Stimulated activated CD8-positive, alpha-beta memory T cell treated with anti-CD3 and anti-CD28 coated beads, Interleukin-7, amount 100 ng/mL, for 48 hours (primary cell): ENCODE measurements around the gene PDZRN4.

Experiments
- DNase-seq, 2 donors: peaks; one replicate each; pipeline ENCODE4 v3.0.0-alpha.2; 2020; ENCODE audit warnings: low read depth in 1 of 2; ENCODE audit errors: extremely low read depth in 1 of 2

The PDZRN4 gene

DNA sequence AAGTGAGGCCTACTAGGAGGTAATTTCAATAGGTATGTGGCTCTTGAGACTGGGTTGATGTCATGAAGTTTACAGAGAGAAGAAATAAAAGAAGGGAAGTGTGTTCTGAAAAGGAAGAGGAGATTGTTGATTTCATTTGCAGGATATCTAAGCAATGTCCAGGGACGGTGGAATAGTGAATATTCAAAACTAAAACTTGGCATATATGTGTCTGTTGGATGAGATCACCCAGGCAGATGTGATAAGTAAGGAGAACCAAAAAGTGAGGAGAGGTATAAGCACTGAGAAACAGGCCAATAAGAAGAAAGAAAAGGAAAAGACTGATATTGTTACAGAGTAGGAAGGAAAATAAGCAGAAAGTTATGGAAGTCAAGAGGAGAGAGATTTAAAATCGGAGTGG lies 255.6 kb downstream of the PDZRN4 start:
- DNase-seq: no peak

DNA sequence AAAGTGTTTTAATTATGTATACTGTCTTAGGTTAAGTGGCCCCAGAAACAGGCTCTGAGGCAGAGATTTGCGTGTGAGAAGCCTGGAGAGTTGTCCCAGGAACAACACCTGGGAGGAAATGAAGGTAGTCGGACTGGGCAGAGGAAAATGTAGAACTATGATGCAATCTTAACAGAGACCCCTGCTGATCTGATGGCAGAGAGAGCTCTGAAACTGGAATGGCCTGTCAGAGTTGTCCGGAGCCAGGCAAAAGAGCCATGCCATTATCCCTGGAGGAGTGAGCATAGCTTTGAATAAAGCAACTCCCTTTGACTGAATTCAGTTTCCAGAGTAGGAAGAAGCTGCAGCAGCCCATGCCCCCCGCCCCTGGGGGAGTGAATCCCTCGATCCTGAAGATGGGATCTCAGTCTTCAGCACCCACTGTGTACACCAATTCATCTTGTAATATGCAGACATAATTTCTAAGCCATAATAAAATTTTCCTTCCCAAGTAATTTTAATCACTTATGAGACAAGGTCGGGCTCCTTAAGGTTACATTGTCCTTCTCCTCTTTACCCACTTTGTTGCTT lies 264.8 kb downstream of the PDZRN4 start:
- DNase-seq: no peak

DNA sequence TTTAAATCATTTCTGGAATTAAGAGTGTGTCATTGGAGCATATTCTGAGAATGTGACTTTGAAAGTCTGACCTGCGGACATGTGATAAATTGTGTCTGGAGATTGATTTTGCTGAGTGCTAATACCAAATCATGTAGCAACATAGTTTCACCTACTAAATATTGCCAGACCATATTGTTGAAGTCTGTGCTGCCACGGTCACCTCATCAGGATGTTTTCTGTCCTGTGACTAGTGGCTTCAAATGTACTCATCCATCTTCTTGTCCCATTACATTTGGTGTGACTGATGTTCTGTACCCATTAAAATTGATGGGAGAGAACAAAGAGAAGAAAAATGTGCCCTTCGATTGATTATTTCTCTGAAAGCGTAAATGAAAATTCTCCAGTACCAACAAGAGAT lies 265.3 kb downstream of the PDZRN4 start:
- no peak for DNase-seq

DNA sequence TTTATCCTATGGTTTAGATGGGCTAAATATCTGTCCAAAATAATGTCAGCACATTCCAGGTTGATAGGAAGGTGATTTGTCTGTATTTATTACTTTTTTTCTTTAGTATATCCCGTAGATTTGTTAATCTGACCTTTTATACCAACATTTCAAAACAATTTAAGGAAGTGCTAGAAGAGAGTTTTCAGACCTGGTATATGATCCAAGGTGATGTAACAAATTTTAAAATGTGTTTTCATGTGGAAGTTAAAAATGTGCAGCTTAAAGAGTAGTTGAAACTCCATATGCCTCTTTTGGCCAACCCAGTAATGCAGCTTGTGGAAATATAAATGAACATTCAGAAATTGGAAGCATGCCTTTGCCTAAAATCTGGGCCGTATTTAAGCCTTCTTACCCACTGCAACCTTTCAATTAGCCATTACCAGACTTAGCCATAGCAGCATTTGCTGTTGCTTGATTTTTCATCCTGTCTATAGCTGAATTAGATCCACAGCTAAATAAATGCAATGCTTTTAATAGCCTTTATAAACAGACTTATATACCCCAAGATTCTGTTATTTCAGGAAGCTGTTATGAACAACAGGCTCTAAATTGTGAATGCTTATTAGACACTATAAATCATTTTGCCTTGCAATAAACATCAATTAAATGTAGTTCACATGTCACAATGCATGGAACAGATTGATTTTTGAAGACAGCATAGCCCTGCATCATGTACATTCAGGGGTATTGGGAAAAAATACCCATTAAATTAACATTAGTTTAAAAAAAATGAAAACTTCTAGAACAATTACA lies 271.2 kb downstream of the PDZRN4 start:
- DNase-seq: no peak

DNA sequence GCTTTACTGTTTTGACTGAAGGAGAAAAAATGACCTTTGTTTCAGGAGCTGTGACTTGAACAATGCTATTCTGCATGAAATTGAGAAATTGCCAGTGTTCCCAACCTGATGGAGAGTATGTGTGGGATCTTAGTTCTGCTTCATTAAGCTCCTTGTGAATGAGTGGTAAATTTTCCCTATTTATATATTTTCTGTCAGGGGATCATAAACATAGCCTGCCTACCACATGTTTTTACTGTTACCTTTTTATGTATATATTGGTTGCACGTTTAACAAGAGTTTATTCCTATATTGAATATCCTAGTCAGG lies 271.7 kb downstream of the PDZRN4 start:
- no peak for DNase-seq

DNA sequence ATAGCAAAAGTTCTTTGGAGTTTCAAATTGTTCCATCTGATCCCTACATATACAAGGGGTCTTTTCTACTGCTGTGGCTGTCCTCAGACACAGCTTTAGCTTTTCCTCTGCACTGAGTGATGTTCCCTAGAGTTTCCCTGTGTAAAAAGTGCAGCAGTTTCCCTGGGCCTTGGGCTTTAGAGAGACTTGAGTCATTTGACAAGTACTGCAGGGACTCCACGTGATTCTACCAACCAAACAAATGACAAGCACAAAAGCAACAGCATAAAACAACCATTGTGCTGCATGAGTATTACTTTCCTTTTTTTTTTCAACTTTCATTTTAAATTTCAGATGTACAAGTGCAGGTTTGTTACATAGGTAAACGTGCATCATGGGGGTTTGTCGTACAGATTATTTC lies 272.8 kb downstream of the PDZRN4 start:
- DNase-seq: no peak

DNA sequence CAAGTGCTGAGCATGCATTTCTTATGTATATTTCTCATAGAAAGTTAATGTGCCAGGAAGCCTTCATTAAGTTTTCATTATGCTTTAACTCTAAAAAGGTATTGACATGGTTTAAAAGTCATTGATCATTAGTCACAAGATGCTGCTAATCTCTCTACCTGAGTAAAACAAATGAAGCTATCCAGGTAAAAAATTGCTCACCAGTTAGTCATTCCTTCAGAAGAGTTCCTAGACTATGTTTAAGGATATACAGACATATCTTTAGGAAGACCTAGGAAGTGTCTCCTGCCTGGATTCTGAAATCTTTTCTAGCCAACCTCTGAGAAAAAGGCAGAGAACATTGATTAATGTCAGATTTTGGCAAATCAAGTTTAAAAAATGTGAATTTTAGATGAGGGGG lies 274.2 kb downstream of the PDZRN4 start:
- no peak for DNase-seq

DNA sequence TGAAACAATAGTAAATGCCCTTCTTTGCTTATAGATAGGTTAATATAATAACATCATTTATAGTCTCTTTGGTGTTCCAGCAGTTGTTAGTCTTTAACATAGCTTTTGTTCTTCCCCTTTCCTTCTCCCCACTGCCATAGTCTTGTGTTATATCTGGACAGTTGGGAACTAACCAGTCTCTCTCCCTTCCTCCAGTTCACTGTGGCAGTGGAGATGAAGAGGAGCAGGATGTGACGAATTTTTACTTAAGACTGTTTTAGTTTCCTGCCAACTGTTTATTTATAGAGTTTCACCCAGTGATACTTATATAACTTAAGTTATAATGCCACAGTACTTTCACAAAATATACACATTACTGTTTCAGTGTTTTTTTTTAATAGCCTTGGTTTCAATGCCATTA lies 277.4 kb downstream of the PDZRN4 start:
- no peak for DNase-seq

DNA sequence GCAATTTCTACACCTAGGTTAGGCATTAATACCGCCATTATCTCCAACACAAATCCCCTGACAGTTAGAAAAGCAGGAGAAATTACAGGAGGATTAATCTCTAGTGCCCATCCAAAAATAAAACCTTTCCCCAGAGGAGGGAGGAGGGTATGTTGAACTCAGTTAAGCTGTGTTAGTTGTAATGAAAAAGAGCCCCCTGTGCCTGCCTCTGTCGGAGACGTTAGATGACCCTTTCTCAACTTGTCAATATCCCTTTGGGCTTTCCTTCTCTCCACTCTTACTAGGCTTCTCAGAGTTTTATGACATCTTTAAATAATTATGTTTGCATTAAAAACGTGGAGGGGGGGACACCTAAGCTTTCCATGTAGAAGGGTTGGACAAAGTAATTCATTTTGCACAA lies 278.2 kb downstream of the PDZRN4 start:
- no peak for DNase-seq

DNA sequence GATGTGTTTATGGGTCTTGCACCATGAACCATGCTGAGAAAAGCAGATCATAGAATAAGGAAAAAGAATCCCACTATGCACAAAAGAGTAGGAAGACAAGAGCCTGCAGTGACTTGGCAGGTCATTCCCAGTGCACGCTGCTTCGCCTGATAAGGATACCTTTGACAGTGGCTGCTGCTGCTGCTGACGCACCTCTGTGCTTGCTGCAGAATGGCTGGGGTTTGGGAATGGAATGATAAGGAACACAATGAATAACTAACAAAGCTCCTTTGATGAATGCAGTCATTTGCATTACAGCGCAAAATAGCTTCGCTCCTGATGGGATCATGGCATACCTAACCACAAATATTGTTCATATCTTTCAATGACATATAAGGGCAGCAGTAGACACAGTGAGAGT lies 278.7 kb downstream of the PDZRN4 start:
- DNase-seq: no peak

DNA sequence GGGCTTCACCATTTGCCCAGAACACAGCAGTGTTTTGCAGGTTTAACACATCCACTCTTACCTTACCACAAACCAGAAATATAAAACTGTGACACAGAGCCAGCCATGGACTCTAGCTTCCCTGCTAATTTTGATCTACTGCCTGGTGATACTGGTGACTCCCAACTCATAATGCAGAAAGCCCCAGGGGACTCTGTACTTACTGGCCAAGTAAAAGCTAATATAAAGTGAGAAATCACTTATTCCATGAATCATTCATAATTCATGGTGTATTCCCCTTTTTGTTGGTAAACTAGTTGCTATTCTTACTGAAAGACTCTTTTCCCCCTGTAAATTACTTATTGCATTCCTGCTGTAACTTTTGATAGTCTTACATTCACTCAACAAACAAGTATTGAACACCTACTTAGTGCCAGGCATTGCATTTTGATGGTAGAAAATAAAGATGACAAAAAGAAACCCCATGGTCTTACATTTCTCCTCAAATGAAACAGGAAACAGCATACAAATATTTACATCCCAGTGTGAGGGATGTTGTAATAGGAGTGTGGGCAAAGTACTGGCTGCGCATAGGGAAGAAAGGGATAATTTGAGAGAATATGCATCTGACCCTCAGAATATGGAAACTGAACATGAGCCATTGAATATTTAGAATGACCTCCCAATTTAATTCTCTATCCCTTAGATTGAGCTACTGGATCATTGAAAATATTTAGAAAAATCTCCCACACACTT lies 279.6 kb downstream of the PDZRN4 start:
- DNase-seq: no peak

DNA sequence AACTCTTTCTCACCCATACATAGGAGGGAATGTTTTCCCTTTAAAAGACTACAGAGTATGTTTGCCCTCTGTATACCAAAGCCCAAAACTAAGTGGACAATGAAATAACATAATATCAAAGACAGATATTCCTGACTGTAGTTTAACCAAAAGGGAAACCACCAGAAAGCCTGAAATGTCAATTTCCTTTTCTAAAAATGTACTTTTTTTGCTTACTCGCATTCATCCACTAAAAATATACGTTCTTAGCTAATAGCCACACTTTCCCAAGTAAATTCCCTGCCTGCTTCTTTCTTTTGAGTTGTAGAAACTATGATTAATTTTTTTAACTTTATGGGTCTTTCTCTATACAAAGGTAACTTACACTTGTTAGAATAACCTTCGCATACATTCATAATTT lies 280.2 kb downstream of the PDZRN4 start:
- no peak for DNase-seq

DNA sequence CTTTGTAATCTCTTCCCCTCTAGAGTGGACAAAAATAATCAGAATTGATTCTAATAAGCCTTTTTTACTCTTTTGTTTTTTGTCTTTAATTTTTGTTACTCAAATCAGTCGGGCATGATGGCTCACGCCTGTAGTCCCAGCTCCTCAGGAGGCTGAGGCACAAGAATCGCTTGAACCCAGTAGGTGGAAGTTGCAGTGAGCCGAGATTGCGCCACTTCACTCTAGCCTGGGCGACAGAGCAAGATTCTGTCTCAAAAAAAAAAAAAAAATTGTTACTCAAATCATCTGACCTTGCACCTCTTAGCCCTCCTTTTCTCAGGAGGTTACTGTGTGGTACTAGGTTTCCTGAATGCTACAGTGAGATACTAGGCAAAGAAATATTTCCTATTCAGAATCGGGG lies 280.6 kb downstream of the PDZRN4 start:
- no peak for DNase-seq

DNA sequence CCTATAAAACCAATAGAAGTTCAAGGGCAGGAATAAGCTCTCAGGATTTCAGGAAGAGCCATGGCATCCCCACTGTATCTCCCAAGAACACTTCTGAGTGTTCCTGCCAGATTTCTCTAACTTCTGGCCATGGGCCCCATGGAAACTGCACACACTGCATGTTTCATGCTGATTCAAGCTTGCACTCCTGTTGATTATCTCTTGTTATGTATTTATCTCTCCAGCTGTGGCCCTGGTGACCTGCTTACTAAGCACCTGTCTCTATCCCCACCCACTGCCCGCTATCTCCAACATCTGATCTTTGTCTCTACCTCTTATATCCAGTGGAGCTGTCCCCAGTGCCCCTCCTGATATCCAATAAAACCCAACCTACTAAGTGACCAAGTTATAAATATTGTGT lies 285.3 kb downstream of the PDZRN4 start:
- DNase-seq: no peak

DNA sequence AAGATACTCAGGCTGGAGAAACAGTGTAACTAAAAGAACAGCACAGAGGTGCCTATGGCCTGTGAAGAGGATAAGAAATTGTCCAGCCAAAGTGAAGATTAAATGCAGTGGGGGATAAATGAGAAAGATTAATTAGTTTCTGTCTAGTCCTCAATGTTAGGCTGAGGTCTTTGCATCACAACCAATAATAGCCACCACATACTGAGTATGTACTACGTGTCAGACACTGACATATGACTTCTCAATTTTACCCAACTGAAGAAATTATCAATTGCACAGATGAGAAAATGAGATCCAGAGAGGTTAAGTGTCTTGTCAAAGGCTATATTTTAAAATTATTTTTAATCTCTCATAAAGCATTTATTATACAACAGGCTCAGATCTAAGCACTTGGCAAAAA lies 285.9 kb downstream of the PDZRN4 start:
- DNase-seq: no peak

DNA sequence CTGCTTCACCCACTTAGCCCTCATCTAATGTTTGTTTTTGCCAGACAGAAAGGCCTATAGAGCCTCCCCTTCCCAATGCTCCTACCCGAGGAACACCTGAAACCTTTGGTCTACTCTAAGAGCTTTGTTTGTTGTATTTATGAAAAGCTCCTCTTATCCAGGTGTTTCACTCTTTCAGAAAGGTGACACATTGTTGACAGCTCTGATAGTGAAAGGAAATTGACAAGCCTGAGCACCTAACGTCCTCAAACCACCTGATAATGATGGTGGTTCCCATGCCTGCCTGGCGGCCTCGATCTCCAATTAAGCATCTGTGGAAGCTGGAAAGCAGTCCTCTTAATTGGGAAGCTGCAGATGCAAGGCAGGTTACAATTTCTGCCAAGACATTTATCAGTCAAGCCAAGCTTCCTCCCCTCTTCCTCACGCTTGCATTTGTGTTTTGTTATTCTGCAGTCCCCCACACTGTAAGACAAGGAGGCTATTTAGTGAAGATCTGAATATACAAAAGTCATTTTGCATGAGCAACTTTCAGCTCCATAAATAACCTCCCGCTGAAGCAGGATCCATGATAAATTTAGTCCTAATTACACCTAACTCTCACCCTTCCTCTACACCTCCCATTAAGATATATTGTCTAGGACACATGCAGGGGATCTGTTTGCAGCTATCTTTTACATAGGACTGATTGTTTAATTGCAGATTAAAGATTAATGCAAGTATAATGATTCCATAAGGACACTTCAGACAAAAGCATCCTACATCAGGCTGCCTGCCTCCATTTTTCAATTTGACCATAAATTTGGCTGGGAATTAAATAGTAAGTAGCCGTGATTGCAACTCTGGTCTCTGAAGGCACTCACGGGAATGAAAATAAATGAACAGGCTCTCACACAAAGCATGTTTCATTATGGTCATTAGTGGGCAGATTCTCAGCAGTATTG lies 288.6 kb downstream of the PDZRN4 start:
- DNase-seq: no peak

DNA sequence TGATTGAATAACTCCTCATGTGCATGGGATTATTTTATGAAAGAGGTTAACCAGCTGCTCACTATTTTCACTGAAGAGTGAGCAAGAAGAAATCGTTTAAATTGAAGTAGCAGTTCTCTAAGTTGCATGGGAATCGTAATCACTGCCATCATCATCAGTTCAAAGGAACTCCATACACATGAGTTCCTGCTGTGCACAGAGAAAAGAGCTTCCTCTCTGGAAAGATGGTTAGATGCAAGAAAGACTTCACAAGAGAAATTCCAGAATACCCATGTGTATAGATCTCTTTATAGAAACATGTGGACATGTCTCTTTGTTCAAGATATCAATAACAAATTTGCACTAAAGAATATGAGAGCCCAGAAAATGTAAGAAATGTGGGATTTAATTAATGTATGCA lies 291.3 kb downstream of the PDZRN4 start:
- DNase-seq: no peak

DNA sequence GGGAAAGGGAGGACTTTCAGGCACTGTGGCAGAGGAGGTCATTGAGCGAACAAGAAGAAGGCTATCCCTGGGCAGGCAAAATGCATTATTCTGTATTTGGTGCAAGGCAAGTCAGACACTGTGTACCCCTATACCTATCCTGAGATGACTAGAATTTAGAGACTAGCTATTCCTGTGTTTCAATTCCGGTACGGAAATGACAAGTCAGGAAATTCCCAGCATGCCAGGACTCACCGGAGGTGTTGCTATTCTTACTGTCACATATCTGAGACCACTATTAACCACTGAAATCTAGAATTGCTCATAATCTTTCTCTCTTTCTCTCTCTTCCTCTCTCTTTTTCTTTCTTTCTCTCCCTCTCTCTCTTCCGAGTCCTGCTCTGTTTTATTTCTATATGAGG lies 297.1 kb downstream of the PDZRN4 start:
- no peak for DNase-seq

DNA sequence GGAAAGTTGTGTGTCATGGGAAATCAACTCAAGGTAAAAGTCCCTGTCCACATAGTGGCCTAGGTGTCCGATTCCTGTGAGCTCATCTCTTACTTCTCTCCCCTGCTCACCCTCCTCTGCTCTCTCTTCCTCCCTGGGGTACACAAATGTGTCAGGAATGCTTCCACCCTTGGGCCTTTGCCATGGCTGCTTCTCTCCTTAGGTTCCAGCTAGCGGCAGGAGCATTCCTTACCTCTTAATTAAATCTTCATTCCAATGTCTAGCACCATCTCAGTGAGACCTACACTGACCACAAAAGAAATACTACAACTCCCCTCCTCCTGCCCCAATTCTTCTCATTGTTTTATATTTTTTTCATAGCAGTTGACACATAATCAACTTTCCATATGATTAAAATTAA lies 298.6 kb downstream of the PDZRN4 start:
- no peak for DNase-seq

DNA sequence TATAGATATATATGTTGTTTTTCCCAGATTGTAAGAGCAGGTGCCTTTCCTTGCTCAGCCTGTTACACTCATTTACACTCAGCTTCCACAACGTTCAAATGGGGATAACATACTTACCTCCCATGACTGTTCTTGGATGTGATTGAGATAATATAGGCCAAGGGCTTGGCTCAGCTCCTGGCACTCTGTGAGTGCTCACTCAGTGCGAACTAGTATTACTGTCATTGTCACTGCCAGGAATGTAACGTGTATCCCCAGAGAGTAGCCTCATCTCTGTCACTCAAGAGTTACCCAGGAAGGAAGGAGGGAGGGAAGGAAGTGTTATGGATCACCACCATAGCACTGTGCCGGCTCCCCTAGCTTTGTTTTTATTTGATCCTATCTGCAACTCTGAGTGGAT lies 307.9 kb downstream of the PDZRN4 start:
- no peak for DNase-seq

DNA sequence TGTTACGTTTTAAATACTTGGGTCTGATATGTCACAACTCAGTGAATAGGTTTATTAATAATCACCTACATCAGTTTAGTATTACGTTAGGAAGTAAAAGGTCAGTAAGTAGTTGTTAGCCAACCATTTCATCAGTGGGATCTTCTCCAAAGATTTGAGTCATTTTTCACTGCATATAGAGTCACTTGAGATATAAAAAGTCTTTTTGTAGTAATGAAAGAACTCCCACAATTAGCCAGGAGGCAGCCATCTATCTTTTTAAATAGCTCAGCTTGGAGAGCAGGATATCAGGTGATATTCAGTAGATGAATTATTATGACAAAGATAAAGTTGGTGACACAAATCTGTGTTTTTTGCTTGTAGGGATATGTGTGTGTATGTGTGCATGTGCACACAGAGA lies 309.3 kb downstream of the PDZRN4 start:
- no peak for DNase-seq
